OCI-LY1 (cell line): ENCODE data around the gene ZSCAN5A.
"Not testable (repeated sequence)": the region's sequence is repeated elsewhere in the genome, so short reads cannot be mapped to it uniquely, and the experiment has no call there.

Source experiments
- H2AFZ ChIP-seq: fragments of 200-600 bp; sonication (generic), shearing (Covaris generic); 2 replicates; pipeline ENCODE4 v1.6.0; 2014; ENCODE audit warnings: antibody characterized with exemption, mild to moderate bottlenecking, low read length
- H3F3A ChIP-seq: fragments of 200-600 bp; sonication (generic), shearing (Covaris generic); 2 replicates; pipeline ENCODE4 v1.6.0; 2014; ENCODE audit warnings: mild to moderate bottlenecking, antibody characterized with exemption, low read length, moderate library complexity; ENCODE audit not compliant: insufficient read depth
- H3K27ac ChIP-seq: fragments of 200-600 bp; sonication (generic); 2 replicates; pipeline ENCODE4 v1.5.1; 2014; ENCODE audit warnings: low read length, mixed run types, mild to moderate bottlenecking, low read depth; ENCODE audit not compliant: poor library complexity, severe bottlenecking
- H3K27me3 ChIP-seq: fragments of 200-600 bp; sonication (generic); 2 replicates; pipeline ENCODE4 v1.6.0; 2014; ENCODE audit warnings: antibody characterized with exemption, mild to moderate bottlenecking, low read length, moderate library complexity; ENCODE audit not compliant: insufficient read depth
- H3K36me3 ChIP-seq: fragments of 200-600 bp; sonication (generic); 2 replicates; pipeline ENCODE4 v1.6.1; 2014; ENCODE audit warnings: mild to moderate bottlenecking, antibody characterized with exemption, low read length, moderate library complexity, mixed read lengths; ENCODE audit not compliant: insufficient read depth
- H3K4me1 ChIP-seq: fragments of 200-600 bp; sonication (generic); 2 replicates; pipeline ENCODE4 v1.5.1; 2014; ENCODE audit warnings: mild to moderate bottlenecking, low read length, moderate library complexity; ENCODE audit not compliant: insufficient read depth, severe bottlenecking
- H3K4me2 ChIP-seq: fragments of 200-600 bp; sonication (generic), shearing (Covaris generic); 2 replicates; pipeline ENCODE4 v1.6.1; 2014; ENCODE audit warnings: low read length
- H3K4me3 ChIP-seq: fragments of 200-600 bp; sonication (generic); 2 replicates; pipeline ENCODE4 v1.5.1; 2014; ENCODE audit warnings: low read length, low read depth, mild to moderate bottlenecking, mixed read lengths; ENCODE audit not compliant: poor library complexity, severe bottlenecking
- H3K79me2 ChIP-seq: fragments of 200-600 bp; shearing (Covaris generic); 2 replicates; pipeline ENCODE4 v1.6.1; 2016; ENCODE audit warnings: mixed run types, low read length, mixed read lengths; ENCODE audit not compliant: insufficient read depth
- H3K9ac ChIP-seq: fragments of 200-600 bp; sonication (generic), shearing (Covaris generic); 2 replicates; pipeline ENCODE4 v1.6.1; 2014; ENCODE audit warnings: mild to moderate bottlenecking, low read length, mixed read lengths
- H3K9me2 ChIP-seq: fragments of 200-600 bp; sonication (generic), shearing (Covaris generic); 2 replicates; pipeline ENCODE4 v1.6.1; 2014; ENCODE audit warnings: low read depth, mild to moderate bottlenecking, low read length, mixed read lengths
- H3K9me3 ChIP-seq: fragments of 200-600 bp; shearing (Covaris generic); 2 replicates; pipeline ENCODE4 v1.6.1; 2014; ENCODE audit warnings: low read length, mixed read lengths
- H4K20me1 ChIP-seq: fragments of 200-600 bp; sonication (generic), shearing (Covaris generic); 2 replicates; pipeline ENCODE4 v1.6.0; 2016; ENCODE audit warnings: mild to moderate bottlenecking, low read length; ENCODE audit not compliant: insufficient read depth
- CTCF ChIP-seq: fragments of 200-600 bp; sonication (generic), shearing (Covaris generic); IDR thresholded peaks from 2 replicates; pipeline ENCODE4 v1.5.1; 2017; ENCODE audit warnings: mild to moderate bottlenecking, antibody characterized with exemption, low read length, moderate library complexity, mixed read lengths
- EZH2 ChIP-seq: fragments of 200-600 bp; sonication (generic), shearing (Covaris generic); IDR thresholded peaks from 2 replicates; pipeline ENCODE4 v1.8.0; 2017; ENCODE audit warnings: borderline replicate concordance, mixed run types, mild to moderate bottlenecking, antibody characterized with exemption, low read length, moderate library complexity, mixed read lengths

Gene ZSCAN5A

GRCh38 chr19:56335371-56335770 lies 20.7 kb upstream of the ZSCAN5A start:
- not testable (repeated sequence) for H3K9ac ChIP-seq, H3K27ac ChIP-seq, H3K9me3 ChIP-seq, H3K36me3 ChIP-seq, H3K4me3 ChIP-seq, H3K4me1 ChIP-seq, H3F3A ChIP-seq, H3K9me2 ChIP-seq, H3K79me2 ChIP-seq, H3K4me2 ChIP-seq, H4K20me1 ChIP-seq, H3K27me3 ChIP-seq, H2AFZ ChIP-seq

GRCh38 chr19:56333506-56333905 lies 18.9 kb upstream of the ZSCAN5A start:
- Histone ChIP-seq H3K4me2 (no peak overlapping the region), H3K9me3 (no peaks in the 10 kb centered on the region), H3K4me1 (no peaks in the 10 kb centered on the region)

GRCh38 chr19:56332695-56333094 lies 18.1 kb upstream of the ZSCAN5A start:
- H3K27ac ChIP-seq: no peak overlapping the region
- H3K9me2 ChIP-seq: no peaks in the 10 kb centered on the region
- no peak overlapping the region for H3K4me2 ChIP-seq
- H3K27me3 ChIP-seq: no peaks in the 10 kb centered on the region
- no peaks in the 10 kb centered on the region for H3F3A ChIP-seq
- H3K9ac ChIP-seq: no peak overlapping the region
- H3K79me2 ChIP-seq: no peaks in the 10 kb centered on the region
- no peak overlapping the region for H2AFZ ChIP-seq
- no peaks in the 10 kb centered on the region for H3K9me3 ChIP-seq
- no peaks in the 10 kb centered on the region for H3K4me1 ChIP-seq
- TF ChIP-seq CTCF: no peak
- no peak for TF ChIP-seq EZH2
- no peaks in the 10 kb centered on the region for H4K20me1 ChIP-seq
- no peak overlapping the region for H3K4me3 ChIP-seq
- H3K36me3 ChIP-seq: no peaks in the 10 kb centered on the region

More at GRCh38 chr19:56333506-56333905, 18.9 kb upstream of the ZSCAN5A start:
- Histone ChIP-seq H3K9ac (no peak overlapping the region), H3K9me2 (no peaks in the 10 kb centered on the region), H2AFZ (no peak overlapping the region), H4K20me1 (no peaks in the 10 kb centered on the region), H3F3A (no peaks in the 10 kb centered on the region), H3K27me3 (no peaks in the 10 kb centered on the region), H3K4me3 (no peak overlapping the region), H3K27ac (no peak overlapping the region), H3K79me2 (no peaks in the 10 kb centered on the region), H3K36me3 (no peaks in the 10 kb centered on the region)
- no peak for TF ChIP-seq EZH2
- peak; percentile 88 for TF ChIP-seq CTCF

- H3K4me3 ChIP-seq: no peak overlapping the region
- H3K79me2 ChIP-seq: no peaks in the 10 kb centered on the region
- no peak overlapping the region for H3K9ac ChIP-seq
- H2AFZ ChIP-seq: no peak overlapping the region
- H3K9me2 ChIP-seq: no peaks in the 10 kb centered on the region
- no peak overlapping the region for H3K27ac ChIP-seq
- no peak overlapping the region for H3K4me2 ChIP-seq
- no peaks in the 10 kb centered on the region for H3K9me3 ChIP-seq
- H3K27me3 ChIP-seq: no peaks in the 10 kb centered on the region
- H3F3A ChIP-seq: no peaks in the 10 kb centered on the region
- no peaks in the 10 kb centered on the region for H4K20me1 ChIP-seq
- TF ChIP-seq CTCF (no peak), EZH2 (no peak)
- H3K36me3 ChIP-seq: no peaks in the 10 kb centered on the region
- peaks cover 11% of the 10 kb centered on the region for H3K4me1 ChIP-seq
Observed at GRCh38 chr19:56324436-56324835, 9.8 kb upstream of the ZSCAN5A start.
